ENCODE measurements around the gene DAPK2.

Gene DAPK2

DNA sequence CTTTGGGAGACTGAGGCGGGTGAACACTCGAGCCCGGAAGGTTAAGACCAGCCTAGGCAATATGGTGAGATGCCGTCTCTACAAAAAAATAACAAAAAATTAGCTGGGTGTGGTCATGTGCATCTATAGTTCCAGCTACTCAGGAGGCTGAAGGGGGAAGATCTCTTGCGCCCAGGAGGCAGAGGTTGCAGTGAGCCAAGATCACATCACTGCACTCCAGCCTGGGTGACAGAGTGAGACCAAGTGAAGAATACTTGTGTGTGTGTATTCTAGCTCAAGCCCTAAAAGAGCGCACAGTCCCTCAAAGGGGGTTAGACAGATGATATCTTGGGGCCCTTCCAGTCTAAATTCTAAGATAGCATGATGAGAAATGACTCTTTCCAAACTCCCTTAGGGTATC lies 23.7 kb downstream of the DAPK2 start:
- TF ChIP-seq, protein P1, sequence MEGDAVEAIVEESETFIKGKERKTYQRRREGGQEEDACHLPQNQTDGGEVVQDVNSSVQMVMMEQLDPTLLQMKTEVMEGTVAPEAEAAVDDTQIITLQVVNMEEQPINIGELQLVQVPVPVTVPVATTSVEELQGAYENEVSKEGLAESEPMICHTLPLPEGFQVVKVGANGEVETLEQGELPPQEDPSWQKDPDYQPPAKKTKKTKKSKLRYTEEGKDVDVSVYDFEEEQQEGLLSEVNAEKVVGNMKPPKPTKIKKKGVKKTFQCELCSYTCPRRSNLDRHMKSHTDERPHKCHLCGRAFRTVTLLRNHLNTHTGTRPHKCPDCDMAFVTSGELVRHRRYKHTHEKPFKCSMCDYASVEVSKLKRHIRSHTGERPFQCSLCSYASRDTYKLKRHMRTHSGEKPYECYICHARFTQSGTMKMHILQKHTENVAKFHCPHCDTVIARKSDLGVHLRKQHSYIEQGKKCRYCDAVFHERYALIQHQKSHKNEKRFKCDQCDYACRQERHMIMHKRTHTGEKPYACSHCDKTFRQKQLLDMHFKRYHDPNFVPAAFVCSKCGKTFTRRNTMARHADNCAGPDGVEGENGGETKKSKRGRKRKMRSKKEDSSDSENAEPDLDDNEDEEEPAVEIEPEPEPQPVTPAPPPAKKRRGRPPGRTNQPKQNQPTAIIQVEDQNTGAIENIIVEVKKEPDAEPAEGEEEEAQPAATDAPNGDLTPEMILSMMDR (conservative IDR thresholded peaks at IDR 0.05; ENCODE audit: low read depth, low read length) = no peak
- no peak for DNase-seq (ENCODE audit: low read depth)
- no peak overlapping the region for H3K4me3 ChIP-seq (ENCODE audit: low read depth, low read length)

DNA sequence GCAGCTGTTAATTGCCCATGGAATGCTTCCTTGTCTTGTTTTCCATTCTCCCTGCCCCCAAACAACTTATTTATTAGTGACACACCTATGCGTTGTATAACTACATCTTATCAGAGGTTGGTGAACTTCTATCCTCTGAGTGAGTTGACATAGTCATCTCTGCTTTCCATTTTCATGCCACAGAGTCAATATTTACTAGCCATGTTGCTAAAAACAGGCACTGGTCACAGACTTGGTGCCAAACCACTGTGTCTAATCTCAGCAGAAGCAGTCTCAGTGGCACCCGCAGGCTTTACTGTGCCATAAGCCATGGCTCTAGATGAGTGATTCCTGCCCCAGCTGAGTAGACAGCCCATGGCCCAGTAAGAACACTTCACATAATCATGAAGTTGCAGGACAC lies 26.5 kb downstream of the DAPK2 start:
- TF ChIP-seq, protein P1 (conservative IDR thresholded peaks at IDR 0.05; ENCODE audit: low read depth, low read length) = no peak
- no peak for DNase-seq (ENCODE audit: low read depth)
- no peak overlapping the region for H3K4me3 ChIP-seq (ENCODE audit: low read depth, low read length)

DNA sequence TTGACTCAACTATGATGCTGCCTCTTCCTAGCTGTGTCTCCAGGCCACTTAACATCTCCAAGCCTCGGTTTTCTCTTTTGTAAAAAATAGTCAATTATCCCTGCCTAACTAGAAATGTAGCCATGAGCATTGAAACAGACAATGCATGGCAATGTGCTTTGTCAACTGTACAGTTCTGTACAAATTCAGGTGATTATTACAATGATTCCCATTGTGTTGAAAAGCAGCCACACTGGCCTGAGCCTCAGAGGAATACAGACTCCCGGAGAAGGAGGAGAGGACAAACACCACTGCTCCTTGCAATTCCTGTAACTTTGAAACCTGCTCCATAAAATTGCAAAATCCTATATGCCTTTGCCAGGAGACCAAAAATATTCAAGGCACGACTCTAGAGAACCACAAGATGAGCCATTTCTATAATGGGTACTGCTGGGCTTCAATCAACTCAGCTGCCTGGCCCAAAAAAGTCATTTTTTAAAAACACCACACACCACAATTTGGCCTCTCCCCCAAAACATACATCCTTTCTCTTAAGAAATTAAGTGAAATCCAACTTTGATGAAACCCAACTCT lies 28.6 kb downstream of the DAPK2 start:
- TF ChIP-seq, protein P1 (conservative IDR thresholded peaks at IDR 0.05; ENCODE audit: low read depth, low read length) = no peak
- no peak for DNase-seq (ENCODE audit: low read depth)
- no peak overlapping the region for H3K4me3 ChIP-seq (ENCODE audit: low read depth, low read length)

DNA sequence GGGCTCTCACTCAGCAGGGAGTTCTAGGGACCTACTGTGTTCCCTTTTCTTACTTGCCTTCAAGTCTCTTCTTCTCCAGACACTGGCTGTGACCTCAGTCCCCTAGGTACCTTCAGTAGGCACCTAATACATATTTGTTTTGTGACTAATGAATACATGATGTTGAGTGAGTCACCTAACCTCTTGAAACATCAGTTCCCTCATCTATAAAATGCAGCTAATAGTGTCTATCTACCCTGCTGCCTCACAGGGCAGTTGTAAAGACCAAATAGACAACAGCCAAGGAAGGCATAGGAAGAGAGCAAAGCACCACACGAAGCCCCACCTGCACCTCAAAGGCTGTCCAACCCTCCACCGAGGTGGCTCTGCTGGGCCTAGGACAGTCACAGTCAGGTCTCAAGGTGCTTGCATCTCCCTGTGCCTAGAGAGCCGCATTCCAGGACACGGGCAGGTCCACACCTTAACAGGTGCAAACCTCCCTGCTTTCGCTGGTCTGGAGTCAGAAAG lies 29.1 kb downstream of the DAPK2 start:
- TF ChIP-seq, protein P1 (conservative IDR thresholded peaks at IDR 0.05; ENCODE audit: low read depth, low read length) = no peak
- peak; percentile 57 for DNase-seq (ENCODE audit: low read depth)
- no peak overlapping the region for H3K4me3 ChIP-seq (ENCODE audit: low read depth, low read length)

DNA sequence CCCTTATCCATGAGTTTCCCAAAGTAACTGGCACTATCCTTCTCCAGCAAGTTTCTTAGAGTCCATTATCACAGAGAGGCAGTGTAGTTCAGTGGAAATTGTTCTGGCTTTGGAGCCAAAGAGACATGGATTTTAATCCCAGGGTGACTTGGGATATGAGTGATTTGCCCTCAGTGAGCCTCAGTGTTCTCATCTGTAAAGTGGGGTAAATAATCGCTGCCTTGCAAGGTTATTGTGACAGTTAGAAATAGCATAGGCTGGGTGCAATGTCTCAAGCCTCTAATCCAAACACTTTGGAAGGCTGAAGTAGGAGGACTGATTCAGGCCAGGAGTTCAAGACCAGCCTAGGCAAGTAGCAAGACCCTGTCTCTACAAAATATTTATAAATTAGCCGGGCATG lies 30.0 kb downstream of the DAPK2 start:
- TF ChIP-seq, protein P1 (conservative IDR thresholded peaks at IDR 0.05; ENCODE audit: low read depth, low read length) = no peak

DNA sequence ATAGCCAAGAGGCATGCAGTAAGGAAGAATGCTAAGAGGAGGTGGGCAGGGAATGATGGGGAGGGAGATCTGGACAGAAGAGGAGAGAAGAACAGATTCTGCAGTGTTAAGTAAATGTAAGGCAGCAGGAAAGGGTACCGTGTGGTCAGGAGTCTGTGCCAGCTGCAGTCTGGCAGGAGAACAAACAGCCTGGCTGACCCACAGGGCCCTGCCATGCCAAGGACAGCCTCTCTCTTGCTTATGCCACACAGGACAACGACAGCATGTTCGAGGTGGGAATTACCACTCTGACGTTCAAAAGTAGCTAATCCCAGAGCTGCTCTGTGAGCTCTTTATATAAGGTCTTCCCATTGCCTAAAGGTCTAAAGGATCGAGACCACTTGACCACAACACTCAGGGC lies 31.3 kb downstream of the DAPK2 start:
- no peak overlapping the region for H3K4me3 ChIP-seq (ENCODE audit: low read depth, low read length)
- DNase-seq (ENCODE audit: low read depth) = no peak
- TF ChIP-seq, protein P1 (conservative IDR thresholded peaks at IDR 0.05; ENCODE audit: low read depth, low read length) = no peak

More for the DNA sequence above, 30.0 kb downstream of the DAPK2 start:
- DNase-seq (ENCODE audit: low read depth) = no peak
- H3K4me3 ChIP-seq (ENCODE audit: low read depth, low read length) = no peak overlapping the region
